ENCODE measurements around the gene PCSK5. TPM values are rescaled to one million over a fixed set of nuclear protein-coding genes. Genes with fewer than 3 reads are reported as not detected.

The PCSK5 gene
- total RNA-seq, 1 donor from 2014 or later, result 8.9 TPM

- H3K36me3 Mint-ChIP-seq (ENCODE audit: low read depth), result peaks cover 6% of the 10 kb centered on the region
- no peaks in the 10 kb centered on the region for H3K27me3 Mint-ChIP-seq (ENCODE audit: low read depth)
- no peak for DNase-seq (ENCODE audit: low spot score)
- no peak overlapping the region for H3K27ac Mint-ChIP-seq (ENCODE audit: unreplicated experiment)
- no peak overlapping the region for H3K4me3 Mint-ChIP-seq (ENCODE audit: unreplicated experiment)
- no peak for TF ChIP-seq CTCF (IDR thresholded peaks at IDR 0.05)
- H3K4me1 Mint-ChIP-seq (ENCODE audit: low read depth), result peaks cover 3% of the 10 kb centered on the region
- peaks cover 2% of the 10 kb centered on the region for H3K9me3 Mint-ChIP-seq (ENCODE audit: low read depth)
Measured at GRCh38 chr9:75947233-75947632, 56.8 kb downstream of the PCSK5 start.

- no peak overlapping the region for H3K4me3 Mint-ChIP-seq (ENCODE audit: unreplicated experiment)
- no peak for TF ChIP-seq CTCF (IDR thresholded peaks at IDR 0.05)
- H3K36me3 Mint-ChIP-seq (ENCODE audit: low read depth), result peaks cover 6% of the 10 kb centered on the region
- H3K27me3 Mint-ChIP-seq (ENCODE audit: low read depth), result no peaks in the 10 kb centered on the region
- H3K27ac Mint-ChIP-seq (ENCODE audit: unreplicated experiment), result no peak overlapping the region
- peaks cover 2% of the 10 kb centered on the region for H3K9me3 Mint-ChIP-seq (ENCODE audit: low read depth)
- no peak for DNase-seq (ENCODE audit: low spot score)
- peaks cover 3% of the 10 kb centered on the region for H3K4me1 Mint-ChIP-seq (ENCODE audit: low read depth)
Measured at GRCh38 chr9:75950998-75951397, 60.5 kb downstream of the PCSK5 start.

- H3K9me3 Mint-ChIP-seq (ENCODE audit: low read depth), result peaks cover 2% of the 10 kb centered on the region
- DNase-seq (ENCODE audit: low spot score), result no peak
- H3K36me3 Mint-ChIP-seq (ENCODE audit: low read depth), result peaks cover 6% of the 10 kb centered on the region
- peaks cover 11% of the 10 kb centered on the region for H3K4me1 Mint-ChIP-seq (ENCODE audit: low read depth)
- H3K27me3 Mint-ChIP-seq (ENCODE audit: low read depth), result no peaks in the 10 kb centered on the region
- peak overlapping the region; percentile 12 for H3K27ac Mint-ChIP-seq (ENCODE audit: unreplicated experiment)
- H3K4me3 Mint-ChIP-seq (ENCODE audit: unreplicated experiment), result no peak overlapping the region
- no peak for TF ChIP-seq CTCF (IDR thresholded peaks at IDR 0.05)
Measured at GRCh38 chr9:75953218-75953617, 62.7 kb downstream of the PCSK5 start.

GRCh38 chr9:75956161-75956560 is 65.7 kb downstream of the PCSK5 start:
- H3K9me3 Mint-ChIP-seq (ENCODE audit: low read depth), result no peaks in the 10 kb centered on the region
- H3K4me1 Mint-ChIP-seq (ENCODE audit: low read depth), result peaks cover 18% of the 10 kb centered on the region
- no peak overlapping the region for H3K27ac Mint-ChIP-seq (ENCODE audit: unreplicated experiment)
- no peak overlapping the region for H3K4me3 Mint-ChIP-seq (ENCODE audit: unreplicated experiment)
- TF ChIP-seq CTCF (IDR thresholded peaks at IDR 0.05), result no peak
- peaks cover 2% of the 10 kb centered on the region for H3K36me3 Mint-ChIP-seq (ENCODE audit: low read depth)
- no peak for DNase-seq (ENCODE audit: low spot score)
- no peaks in the 10 kb centered on the region for H3K27me3 Mint-ChIP-seq (ENCODE audit: low read depth)

GRCh38 chr9:75957116-75957515 is 66.6 kb downstream of the PCSK5 start:
- no peaks in the 10 kb centered on the region for H3K9me3 Mint-ChIP-seq (ENCODE audit: low read depth)
- DNase-seq (ENCODE audit: low spot score), result no peak
- H3K27ac Mint-ChIP-seq (ENCODE audit: unreplicated experiment), result no peak overlapping the region
- no peaks in the 10 kb centered on the region for H3K36me3 Mint-ChIP-seq (ENCODE audit: low read depth)
- TF ChIP-seq CTCF (IDR thresholded peaks at IDR 0.05), result no peak
- H3K4me3 Mint-ChIP-seq (ENCODE audit: unreplicated experiment), result no peak overlapping the region
- peaks cover 18% of the 10 kb centered on the region for H3K4me1 Mint-ChIP-seq (ENCODE audit: low read depth)
- H3K27me3 Mint-ChIP-seq (ENCODE audit: low read depth), result no peaks in the 10 kb centered on the region
